ENCODE data around the gene CBARP. TPM values are rescaled to one million over a fixed set of nuclear protein-coding genes. Genes with fewer than 3 reads are reported as not detected.

CBARP gene
- polyA plus RNA-seq, 1 donor from 2014 or later, result 18.2 TPM

DNA sequence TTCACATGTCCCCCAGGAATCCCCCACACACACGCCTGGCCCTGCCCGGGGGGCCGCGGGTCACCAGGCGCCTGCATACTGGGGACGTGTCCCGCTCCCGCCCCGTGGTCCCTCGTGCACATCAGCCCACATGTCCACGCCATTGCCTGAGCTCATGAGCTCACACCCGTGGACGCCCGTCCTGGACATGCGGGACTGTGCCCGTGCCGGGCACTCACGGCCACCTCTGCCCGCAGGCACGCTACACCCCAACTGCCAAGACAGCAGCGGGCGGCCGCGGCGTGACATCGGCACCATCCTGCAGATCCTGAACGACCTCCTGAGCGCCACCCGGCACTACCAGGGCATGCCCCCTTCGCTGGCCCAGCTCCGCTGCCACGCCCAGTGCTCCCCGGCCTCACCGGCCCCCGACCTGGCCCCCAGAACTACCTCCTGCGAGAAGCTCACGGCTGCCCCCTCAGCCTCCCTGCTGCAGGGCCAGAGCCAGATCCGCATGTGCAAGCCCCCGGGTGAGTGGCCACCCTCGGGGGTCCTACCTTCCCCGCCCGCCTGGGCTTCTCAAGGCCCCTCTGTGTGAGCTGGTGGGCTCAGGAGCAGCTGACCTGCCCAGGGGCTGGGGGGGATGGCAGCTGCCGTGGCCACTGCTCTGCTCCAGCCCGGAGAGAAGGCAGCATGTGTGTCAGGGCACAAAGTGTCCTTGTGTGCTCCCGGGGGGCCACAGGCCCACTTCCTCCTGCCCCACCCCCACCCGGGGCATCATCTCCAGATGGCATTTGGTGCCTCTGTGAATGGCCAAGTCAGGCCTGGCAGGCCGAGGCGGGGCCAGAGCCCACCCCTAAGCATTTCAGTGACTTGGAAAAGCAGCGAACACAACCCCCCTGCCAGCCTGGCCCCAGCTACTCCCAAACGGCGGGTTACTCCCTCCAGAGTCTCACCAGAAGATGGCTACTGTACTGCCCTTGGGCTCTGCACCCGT lies 17.7 kb upstream of the CBARP start:
- H3K4me3 ChIP-seq (ENCODE audit: low read length), result no peak overlapping the region
- peaks cover 4% of the 10 kb centered on the region for H4K20me1 ChIP-seq (ENCODE audit: insufficient read depth)

DNA sequence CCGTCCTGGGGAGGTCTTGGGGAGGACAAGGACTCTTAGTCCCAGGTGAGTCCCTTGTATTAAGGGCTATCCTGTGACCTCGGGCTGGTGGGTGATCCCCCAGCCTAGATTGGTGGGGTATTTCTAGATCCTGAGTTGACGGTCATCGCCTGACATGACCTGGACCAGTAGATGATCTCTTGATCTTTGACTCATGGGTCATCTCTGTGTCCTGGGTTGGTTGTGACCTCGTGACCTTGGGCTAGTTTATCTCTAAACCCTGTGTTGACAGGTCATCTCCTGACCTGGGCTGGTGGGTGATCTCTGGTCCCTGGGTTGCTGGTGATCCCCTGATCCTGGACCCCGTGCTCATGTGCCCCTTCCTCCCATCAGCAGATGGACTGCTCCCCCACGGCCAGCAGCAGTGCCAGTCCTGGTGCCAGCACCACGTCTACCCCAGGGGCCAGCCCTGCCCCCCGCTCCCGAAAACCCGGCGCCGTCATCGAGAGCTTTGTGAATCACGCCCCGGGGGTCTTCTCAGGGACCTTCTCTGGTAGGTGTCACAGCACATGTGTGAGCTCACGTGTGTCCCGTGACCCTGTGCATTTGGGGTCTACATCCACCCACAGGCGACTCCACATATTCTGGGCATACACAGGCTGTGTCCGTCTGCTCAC lies 16.9 kb upstream of the CBARP start:
- Histone ChIP-seq H3K9me2 (ENCODE audit: insufficient read depth, low read length) (no peaks in the 10 kb centered on the region), H3K79me2 (replicated peaks; ENCODE audit: insufficient read depth, low read length) (peaks cover 70% of the 10 kb centered on the region), H3K9me3 (ENCODE audit: low read length) (no peaks in the 10 kb centered on the region), H3F3A (ENCODE audit: insufficient read depth, low read length, poor library complexity, severe bottlenecking) (no peaks in the 10 kb centered on the region), H3K4me3 (ENCODE audit: low read length) (no peak overlapping the region), H3K27me3 (ENCODE audit: insufficient read depth, low read depth, low read length) (no peaks in the 10 kb centered on the region), H2AFZ (ENCODE audit: low read depth, low read length) (no peak overlapping the region), H4K20me1 (ENCODE audit: insufficient read depth) (peaks cover 4% of the 10 kb centered on the region), H3K9ac (ENCODE audit: low read length) (no peak overlapping the region), H3K4me2 (ENCODE audit: low read length) (no peak overlapping the region), H3K27ac (ENCODE audit: low read length) (no peak overlapping the region), H3K36me3 (ENCODE audit: insufficient read depth, low read length) (no peaks in the 10 kb centered on the region)
- TF ChIP-seq POLR2AphosphoS5 (IDR thresholded peaks at IDR 0.05), result peak; percentile 13
- TF ChIP-seq, protein P1, sequence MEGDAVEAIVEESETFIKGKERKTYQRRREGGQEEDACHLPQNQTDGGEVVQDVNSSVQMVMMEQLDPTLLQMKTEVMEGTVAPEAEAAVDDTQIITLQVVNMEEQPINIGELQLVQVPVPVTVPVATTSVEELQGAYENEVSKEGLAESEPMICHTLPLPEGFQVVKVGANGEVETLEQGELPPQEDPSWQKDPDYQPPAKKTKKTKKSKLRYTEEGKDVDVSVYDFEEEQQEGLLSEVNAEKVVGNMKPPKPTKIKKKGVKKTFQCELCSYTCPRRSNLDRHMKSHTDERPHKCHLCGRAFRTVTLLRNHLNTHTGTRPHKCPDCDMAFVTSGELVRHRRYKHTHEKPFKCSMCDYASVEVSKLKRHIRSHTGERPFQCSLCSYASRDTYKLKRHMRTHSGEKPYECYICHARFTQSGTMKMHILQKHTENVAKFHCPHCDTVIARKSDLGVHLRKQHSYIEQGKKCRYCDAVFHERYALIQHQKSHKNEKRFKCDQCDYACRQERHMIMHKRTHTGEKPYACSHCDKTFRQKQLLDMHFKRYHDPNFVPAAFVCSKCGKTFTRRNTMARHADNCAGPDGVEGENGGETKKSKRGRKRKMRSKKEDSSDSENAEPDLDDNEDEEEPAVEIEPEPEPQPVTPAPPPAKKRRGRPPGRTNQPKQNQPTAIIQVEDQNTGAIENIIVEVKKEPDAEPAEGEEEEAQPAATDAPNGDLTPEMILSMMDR (IDR thresholded peaks at IDR 0.05; ENCODE audit: poor library complexity, severe bottlenecking), result no peak
- TF ChIP-seq, protein P2, sequence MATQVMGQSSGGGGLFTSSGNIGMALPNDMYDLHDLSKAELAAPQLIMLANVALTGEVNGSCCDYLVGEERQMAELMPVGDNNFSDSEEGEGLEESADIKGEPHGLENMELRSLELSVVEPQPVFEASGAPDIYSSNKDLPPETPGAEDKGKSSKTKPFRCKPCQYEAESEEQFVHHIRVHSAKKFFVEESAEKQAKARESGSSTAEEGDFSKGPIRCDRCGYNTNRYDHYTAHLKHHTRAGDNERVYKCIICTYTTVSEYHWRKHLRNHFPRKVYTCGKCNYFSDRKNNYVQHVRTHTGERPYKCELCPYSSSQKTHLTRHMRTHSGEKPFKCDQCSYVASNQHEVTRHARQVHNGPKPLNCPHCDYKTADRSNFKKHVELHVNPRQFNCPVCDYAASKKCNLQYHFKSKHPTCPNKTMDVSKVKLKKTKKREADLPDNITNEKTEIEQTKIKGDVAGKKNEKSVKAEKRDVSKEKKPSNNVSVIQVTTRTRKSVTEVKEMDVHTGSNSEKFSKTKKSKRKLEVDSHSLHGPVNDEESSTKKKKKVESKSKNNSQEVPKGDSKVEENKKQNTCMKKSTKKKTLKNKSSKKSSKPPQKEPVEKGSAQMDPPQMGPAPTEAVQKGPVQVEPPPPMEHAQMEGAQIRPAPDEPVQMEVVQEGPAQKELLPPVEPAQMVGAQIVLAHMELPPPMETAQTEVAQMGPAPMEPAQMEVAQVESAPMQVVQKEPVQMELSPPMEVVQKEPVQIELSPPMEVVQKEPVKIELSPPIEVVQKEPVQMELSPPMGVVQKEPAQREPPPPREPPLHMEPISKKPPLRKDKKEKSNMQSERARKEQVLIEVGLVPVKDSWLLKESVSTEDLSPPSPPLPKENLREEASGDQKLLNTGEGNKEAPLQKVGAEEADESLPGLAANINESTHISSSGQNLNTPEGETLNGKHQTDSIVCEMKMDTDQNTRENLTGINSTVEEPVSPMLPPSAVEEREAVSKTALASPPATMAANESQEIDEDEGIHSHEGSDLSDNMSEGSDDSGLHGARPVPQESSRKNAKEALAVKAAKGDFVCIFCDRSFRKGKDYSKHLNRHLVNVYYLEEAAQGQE (IDR thresholded peaks at IDR 0.05; ENCODE audit: borderline replicate concordance), result no peak

More for the DNA sequence above, 17.7 kb upstream of the CBARP start:
- no peaks in the 10 kb centered on the region for H3K9me2 ChIP-seq (ENCODE audit: insufficient read depth, low read length)
- no peak overlapping the region for H3K9ac ChIP-seq (ENCODE audit: low read length)
- no peak overlapping the region for H3K4me2 ChIP-seq (ENCODE audit: low read length)
- H3K36me3 ChIP-seq (ENCODE audit: insufficient read depth, low read length), result no peaks in the 10 kb centered on the region
- no peaks in the 10 kb centered on the region for H3K27me3 ChIP-seq (ENCODE audit: insufficient read depth, low read depth, low read length)
- no peak overlapping the region for H2AFZ ChIP-seq (ENCODE audit: low read depth, low read length)
- TF ChIP-seq TAF1 (IDR thresholded peaks at IDR 0.05; ENCODE audit: low read depth), result no peak
- TF ChIP-seq, protein P2 (IDR thresholded peaks at IDR 0.05; ENCODE audit: borderline replicate concordance), result no peak
- TF ChIP-seq SMC3 (conservative IDR thresholded peaks at IDR 0.05; ENCODE audit: poor library complexity), result no peak
- no peak for TF ChIP-seq EP300 (conservative IDR thresholded peaks at IDR 0.05; ENCODE audit: poor library complexity, severe bottlenecking)
- TF ChIP-seq EZH2 (IDR thresholded peaks at IDR 0.05; ENCODE audit: borderline replicate concordance, insufficient read depth, low read length, poor library complexity, severe bottlenecking), result no peak
- TF ChIP-seq, protein P1 (IDR thresholded peaks at IDR 0.05; ENCODE audit: poor library complexity, severe bottlenecking), result no peak
- TF ChIP-seq POLR2AphosphoS5 (IDR thresholded peaks at IDR 0.05), result no peak
- TF ChIP-seq MXI1 (conservative IDR thresholded peaks at IDR 0.05; ENCODE audit: poor library complexity, severe bottlenecking), result no peak
- no peak for TF ChIP-seq RAD21 (conservative IDR thresholded peaks at IDR 0.05)
- H3K27ac ChIP-seq (ENCODE audit: low read length), result no peak overlapping the region
- no peaks in the 10 kb centered on the region for H3K9me3 ChIP-seq (ENCODE audit: low read length)
- no peaks in the 10 kb centered on the region for H3F3A ChIP-seq (ENCODE audit: insufficient read depth, low read length, poor library complexity, severe bottlenecking)
- peaks cover 75% of the 10 kb centered on the region for H3K79me2 ChIP-seq (replicated peaks; ENCODE audit: insufficient read depth, low read length)
